Measurements from ENCODE around the gene DGKE.

DGKE gene

DNA sequence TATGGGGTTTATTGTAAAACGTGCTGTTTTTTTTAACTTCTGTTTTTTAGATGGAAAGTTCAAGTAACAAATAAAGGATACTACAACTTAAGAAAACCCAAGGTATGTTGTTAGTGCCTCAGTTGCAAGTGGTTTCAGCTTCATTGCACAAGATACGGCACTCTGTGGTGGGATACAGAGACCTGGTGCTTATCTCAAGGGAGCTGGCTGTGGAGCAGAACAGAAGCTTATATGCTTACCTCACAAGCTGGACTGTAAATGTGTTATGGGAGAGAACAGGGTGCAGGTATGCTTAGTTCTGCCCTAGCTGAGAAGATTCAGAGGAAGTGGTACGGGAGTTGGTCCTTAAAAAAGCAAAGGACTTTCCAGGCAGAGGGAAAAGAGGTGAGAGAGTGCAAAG lies 15.2 kb downstream of the DGKE start:
- DNase-seq (ENCODE audit: low read depth), result no peak

GRCh38 chr17:56850591-56850990 lies 16.6 kb downstream of the DGKE start:
- no peak for DNase-seq (ENCODE audit: low read depth)

- no peak for DNase-seq (ENCODE audit: low read depth)
Observed at GRCh38 chr17:56851008-56851407, 17.1 kb downstream of the DGKE start.

DNA sequence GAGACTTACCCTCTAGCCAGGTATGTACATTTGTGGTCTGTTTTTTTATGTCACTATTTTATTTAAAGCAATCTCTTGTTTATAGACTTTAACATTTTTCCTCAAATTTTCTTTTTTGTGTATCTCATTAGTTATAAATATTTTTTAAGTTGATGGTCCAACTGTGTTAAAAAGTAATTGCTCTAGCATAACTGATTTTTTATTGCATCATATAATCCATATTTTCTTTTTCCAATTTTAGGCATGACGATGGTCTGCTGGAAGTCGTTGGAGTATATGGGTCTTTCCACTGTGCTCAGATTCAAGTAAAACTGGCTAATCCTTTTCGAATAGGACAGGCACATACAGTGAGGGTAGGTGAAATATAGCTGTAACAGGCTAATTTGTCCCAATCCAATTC lies 27.9 kb downstream of the DGKE start:
- no peak for DNase-seq (ENCODE audit: low read depth)

GRCh38 chr17:56863974-56864373 lies 30.0 kb downstream of the DGKE start:
- DNase-seq (ENCODE audit: low read depth), result no peak

- no peak for DNase-seq (ENCODE audit: low read depth)
Observed at GRCh38 chr17:56866076-56866475, 32.1 kb downstream of the DGKE start.

DNA sequence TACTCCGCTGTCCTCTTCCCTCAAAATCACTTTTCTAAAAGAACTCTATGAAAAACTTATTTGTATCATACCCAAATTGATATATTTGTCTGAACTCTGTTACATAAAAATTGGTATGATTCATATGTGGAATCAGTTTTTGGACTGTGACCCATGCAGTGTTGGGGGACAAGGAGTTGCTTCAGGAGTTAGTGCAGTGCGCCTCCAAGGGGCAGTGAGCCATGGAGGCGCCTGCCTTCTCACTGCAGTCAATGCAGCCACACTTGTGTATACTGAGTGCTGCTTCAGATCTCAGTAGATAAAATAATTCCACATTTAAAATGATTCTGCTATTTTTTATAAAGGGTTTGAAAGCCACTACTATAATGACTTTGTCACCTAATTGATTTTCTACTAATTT lies 32.5 kb downstream of the DGKE start:
- DNase-seq (ENCODE audit: low read depth), result no peak

GRCh38 chr17:56867948-56868376 lies 34.0 kb downstream of the DGKE start:
- DNase-seq (ENCODE audit: low read depth), result no peak

DNA sequence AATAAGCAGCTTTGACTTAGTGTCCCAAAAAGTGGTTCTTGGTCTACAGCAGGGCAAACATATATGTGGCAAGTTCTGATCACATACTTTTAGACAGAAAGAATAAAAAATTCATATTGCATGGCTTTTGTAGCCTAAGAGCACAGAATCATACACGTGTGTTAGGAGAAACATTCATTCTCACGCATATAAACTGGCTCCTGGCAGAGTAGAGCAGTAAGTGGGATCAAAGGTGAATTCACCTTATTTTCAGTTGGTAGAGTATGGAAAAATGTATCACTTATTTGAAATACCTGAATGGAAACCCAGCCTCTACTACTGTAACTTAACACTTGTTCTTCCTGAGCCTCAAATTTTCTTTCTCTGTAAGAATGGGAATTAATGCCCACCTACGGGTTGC lies 34.8 kb downstream of the DGKE start:
- no peak for DNase-seq (ENCODE audit: low read depth)

DNA sequence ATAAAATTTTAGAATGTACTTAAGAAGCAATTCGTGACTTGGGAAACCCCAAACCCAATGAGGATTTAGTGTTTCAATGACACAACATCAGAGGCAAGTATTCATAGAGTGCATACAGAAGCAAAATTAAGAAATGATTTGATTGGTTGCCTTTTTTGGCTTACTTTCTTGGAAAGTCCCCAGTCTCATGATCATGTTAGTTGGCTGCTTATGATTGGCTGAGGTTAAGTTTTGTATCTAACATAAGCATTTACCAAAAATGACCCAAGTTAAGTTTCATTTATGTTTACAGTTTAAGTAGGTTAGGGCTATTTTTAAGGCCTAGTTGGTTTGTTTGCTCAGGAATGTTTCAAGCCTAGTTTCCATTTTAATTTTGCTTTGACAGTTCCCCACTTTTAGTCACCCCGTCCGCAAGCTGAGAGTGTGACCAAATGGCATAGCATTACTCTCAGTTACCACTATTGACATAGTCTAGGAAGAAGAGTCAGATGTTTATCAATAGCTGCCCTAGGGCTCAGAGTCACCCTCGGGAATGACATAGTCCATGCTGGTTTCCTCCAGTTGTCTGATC lies 36.2 kb downstream of the DGKE start:
- no peak for DNase-seq (ENCODE audit: low read depth)

DNA sequence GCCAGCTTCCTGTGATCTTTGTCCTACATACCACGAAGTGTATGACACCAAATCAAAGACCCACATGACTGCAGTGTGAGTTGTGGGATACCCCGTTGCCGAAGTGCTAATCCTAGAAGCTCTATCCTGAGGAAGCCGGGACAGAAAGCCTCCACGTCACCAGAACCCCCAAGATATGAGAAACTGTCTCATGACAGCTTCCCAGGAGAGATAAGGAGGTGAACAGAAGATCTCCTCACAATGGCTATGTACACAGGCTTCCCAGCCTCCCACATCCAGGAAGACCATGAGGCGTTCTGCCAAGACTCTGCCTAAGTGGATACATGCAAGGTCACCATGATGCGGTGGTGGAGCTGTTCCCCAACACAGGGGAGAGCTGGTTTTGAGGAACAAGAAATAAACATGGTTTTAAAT lies 42.8 kb downstream of the DGKE start:
- no peak for DNase-seq (ENCODE audit: low read depth)

DNA sequence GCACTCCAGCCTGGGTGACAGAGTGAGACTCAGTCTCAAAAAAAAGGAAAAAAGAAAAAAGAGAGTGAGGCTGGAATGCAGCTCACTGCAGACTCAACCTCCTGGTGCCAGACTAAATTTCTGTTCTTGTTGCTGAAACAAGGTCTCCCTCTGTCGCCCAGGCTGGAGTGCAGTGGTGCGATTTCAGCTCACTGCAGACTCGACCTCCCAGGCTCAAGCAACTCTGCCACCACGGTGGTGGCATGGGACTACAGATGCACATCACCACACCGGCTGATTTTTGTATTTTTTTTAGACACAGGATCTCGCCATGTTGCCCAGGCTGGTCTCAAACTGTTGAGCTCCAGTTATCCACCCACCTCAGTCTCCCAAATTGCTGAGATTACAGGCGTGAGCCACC lies 45.3 kb downstream of the DGKE start:
- no peak for DNase-seq (ENCODE audit: low read depth)

- no peak for DNase-seq (ENCODE audit: low read depth)
Observed at GRCh38 chr17:56880133-56880532, 46.2 kb downstream of the DGKE start.

DNA sequence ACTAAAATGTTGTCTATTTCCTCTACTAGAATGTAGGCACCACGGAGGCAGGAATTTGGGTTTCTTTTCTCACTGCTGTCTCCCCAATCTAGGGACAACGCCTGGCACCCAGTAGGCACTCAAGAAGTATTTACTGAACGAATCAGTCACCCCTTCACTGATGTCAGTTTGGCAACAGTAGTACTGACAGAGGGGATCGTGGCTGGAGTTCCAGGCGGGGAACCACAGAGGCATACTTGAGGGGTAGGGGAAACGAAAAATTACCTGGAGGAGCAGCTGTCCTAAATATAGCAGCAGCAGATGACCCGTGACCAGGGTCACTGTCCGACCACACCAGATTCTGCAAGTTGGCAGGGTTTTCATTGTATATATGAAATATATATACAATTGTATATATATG lies 46.6 kb downstream of the DGKE start:
- DNase-seq (ENCODE audit: low read depth), result no peak

GRCh38 chr17:56881685-56882295 lies 47.8 kb downstream of the DGKE start:
- DNase-seq (ENCODE audit: low read depth), result no peak

GRCh38 chr17:56883616-56884015 lies 49.7 kb downstream of the DGKE start:
- DNase-seq (ENCODE audit: low read depth), result no peak

- no peak for DNase-seq (ENCODE audit: low read depth)
Observed at GRCh38 chr17:56884483-56885311, 50.7 kb downstream of the DGKE start.

- no peak for DNase-seq (ENCODE audit: low read depth)
Observed at GRCh38 chr17:56885312-56885657, 51.3 kb downstream of the DGKE start.

DNA sequence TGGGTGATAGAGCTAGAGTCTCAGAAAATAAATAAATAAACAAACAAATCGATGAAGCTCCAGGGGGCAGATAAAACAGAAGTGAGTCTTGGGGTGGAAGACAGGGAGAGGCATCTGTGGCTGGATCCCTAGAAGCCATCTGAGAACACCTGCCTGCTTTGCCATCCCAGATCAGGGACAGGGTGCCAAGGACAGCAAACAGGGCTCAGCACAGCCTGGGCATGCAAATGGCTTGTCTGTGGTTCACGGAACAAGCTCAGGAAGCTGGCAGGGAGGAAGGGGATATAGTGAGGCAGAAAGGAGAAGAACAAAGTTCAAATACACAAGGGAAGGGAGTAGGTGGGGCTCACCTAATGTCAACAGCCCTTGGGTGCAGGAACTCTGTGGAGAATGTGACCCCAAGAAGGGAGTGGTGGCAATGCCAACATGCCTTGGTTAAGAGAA lies 52.4 kb downstream of the DGKE start:
- no peak for DNase-seq (ENCODE audit: low read depth)

GRCh38 chr17:56887105-56887504 lies 53.2 kb downstream of the DGKE start:
- no peak for DNase-seq (ENCODE audit: low read depth)

GRCh38 chr17:56887552-56888467 lies 53.9 kb downstream of the DGKE start:
- no peak for DNase-seq (ENCODE audit: low read depth)

- no peak for DNase-seq (ENCODE audit: low read depth)
Observed at GRCh38 chr17:56890390-56890789, 56.4 kb downstream of the DGKE start.
